ENCODE results near the gene NAA35.
"Not testable (repeated sequence)": the region's sequence is repeated elsewhere in the genome, so short reads cannot be mapped to it uniquely, and the experiment has no call there.

Gene NAA35

DNA sequence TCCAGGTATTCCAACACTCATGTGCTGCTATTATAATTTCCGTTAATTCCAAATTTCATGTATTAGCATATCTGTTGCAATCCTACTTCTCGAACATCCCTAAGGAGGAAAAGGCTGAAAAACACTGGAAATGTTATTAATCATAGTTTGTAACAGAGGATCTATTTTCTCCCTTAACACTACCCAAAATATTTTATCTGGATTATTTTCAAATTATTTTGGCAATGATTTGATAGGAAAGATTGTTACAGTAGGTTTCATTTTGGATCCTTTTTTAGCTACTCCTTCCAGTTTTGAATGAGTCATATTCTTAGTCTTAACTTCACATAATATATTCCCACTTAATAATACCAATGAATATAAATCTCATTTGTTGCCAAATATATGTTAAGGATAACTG is 13.9 kb upstream of the NAA35 start:
- no peaks in the 10 kb centered on the region for H3K9me3 ChIP-seq (ENCODE audit: control extremely low read depth in 1 of 5, control insufficient read depth in 4 of 5, insufficient read depth in 2 of 5, low read depth in 1 of 5, low read length in 4 of 5)
- H3K4me1 ChIP-seq (ENCODE audit: control extremely low read depth in 1 of 4, control insufficient read depth in 4 of 4, insufficient read depth in 4 of 4, low read length in 3 of 4), result no peaks in the 10 kb centered on the region
- ChIA-PET CTCF (no interaction called here), POLR2A (no interaction called here)
- no peak for DNase-seq
- no peaks in the 10 kb centered on the region for H3K36me3 ChIP-seq (ENCODE audit: control insufficient read depth in 4 of 4, insufficient read depth in 4 of 4, low read length in 3 of 4)
- no peaks in the 10 kb centered on the region for H3K27me3 ChIP-seq (replicated peaks in 2 of 5; ENCODE audit: control insufficient read depth in 4 of 5, insufficient read depth in 5 of 5, low read length in 4 of 5)
- H3K27ac ChIP-seq (ENCODE audit: insufficient read depth in 1 of 2, low read depth in 1 of 2, low read length in 2 of 2, poor library complexity in 1 of 2, severe bottlenecking in 2 of 2), result no peak overlapping the region
- whole genome bisulfite sequencing (ENCODE audit: insufficient coverage), result no CpG with 5 or more reads among the region's 2 CpGs
- H3K4me3 ChIP-seq (ENCODE audit: control insufficient read depth in 1 of 7, extremely low read depth in 1 of 7, insufficient read depth in 4 of 7, low read depth in 2 of 7, low read length in 6 of 7), result no peak overlapping the region

DNA sequence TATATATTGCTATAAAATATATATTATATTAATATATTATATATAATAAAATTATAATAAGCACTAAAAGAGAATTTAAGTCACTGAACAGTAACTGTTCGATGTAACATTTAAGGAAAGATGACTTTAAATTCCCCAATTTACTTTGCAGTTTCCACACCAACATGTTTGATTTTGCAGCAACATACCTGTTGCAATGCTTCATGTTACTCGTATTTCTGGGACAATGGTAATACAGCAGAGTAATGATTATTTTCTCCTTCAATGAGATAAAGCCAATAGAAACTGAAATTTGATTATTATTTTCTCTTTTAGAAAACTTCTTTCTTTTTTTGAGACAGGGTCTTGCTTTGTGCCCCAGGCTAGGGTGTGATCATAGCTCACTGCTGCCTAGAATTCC is 9.5 kb upstream of the NAA35 start:
- ChIA-PET POLR2A (no interaction called here), CTCF (no interaction called here)
- no peaks in the 10 kb centered on the region for H3K27me3 ChIP-seq (replicated peaks in 2 of 5; ENCODE audit: control insufficient read depth in 4 of 5, insufficient read depth in 5 of 5, low read length in 4 of 5)
- WGBS (ENCODE audit: insufficient coverage), result no CpG with 5 or more reads among the region's 2 CpGs
- H3K4me3 ChIP-seq (ENCODE audit: control insufficient read depth in 1 of 7, extremely low read depth in 1 of 7, insufficient read depth in 4 of 7, low read depth in 2 of 7, low read length in 6 of 7), result no peak overlapping the region
- H3K9me3 ChIP-seq (ENCODE audit: control extremely low read depth in 1 of 5, control insufficient read depth in 4 of 5, insufficient read depth in 2 of 5, low read depth in 1 of 5, low read length in 4 of 5), result no peaks in the 10 kb centered on the region
- DNase-seq, result no peak
- no peaks in the 10 kb centered on the region for H3K4me1 ChIP-seq (ENCODE audit: control extremely low read depth in 1 of 4, control insufficient read depth in 4 of 4, insufficient read depth in 4 of 4, low read length in 3 of 4)
- H3K27ac ChIP-seq (ENCODE audit: insufficient read depth in 1 of 2, low read depth in 1 of 2, low read length in 2 of 2, poor library complexity in 1 of 2, severe bottlenecking in 2 of 2), result no peak overlapping the region
- H3K36me3 ChIP-seq (ENCODE audit: control insufficient read depth in 4 of 4, insufficient read depth in 4 of 4, low read length in 3 of 4), result no peaks in the 10 kb centered on the region

GRCh38 chr9:85935950-85936349 is 5.0 kb upstream of the NAA35 start:
- H3K36me3 ChIP-seq (ENCODE audit: control insufficient read depth in 4 of 4, insufficient read depth in 4 of 4, low read length in 3 of 4); H3K27ac ChIP-seq (ENCODE audit: insufficient read depth in 1 of 2, low read depth in 1 of 2, low read length in 2 of 2, poor library complexity in 1 of 2, severe bottlenecking in 2 of 2); CTCF ChIA-PET; H3K27me3 ChIP-seq (replicated peaks in 2 of 5; ENCODE audit: control insufficient read depth in 4 of 5, insufficient read depth in 5 of 5, low read length in 4 of 5); H3K4me1 ChIP-seq (ENCODE audit: control extremely low read depth in 1 of 4, control insufficient read depth in 4 of 4, insufficient read depth in 4 of 4, low read length in 3 of 4); H3K9me3 ChIP-seq (ENCODE audit: control extremely low read depth in 1 of 5, control insufficient read depth in 4 of 5, insufficient read depth in 2 of 5, low read depth in 1 of 5, low read length in 4 of 5); DNase-seq; H3K4me3 ChIP-seq (ENCODE audit: control insufficient read depth in 1 of 7, extremely low read depth in 1 of 7, insufficient read depth in 4 of 7, low read depth in 2 of 7, low read length in 6 of 7); POLR2A ChIA-PET: not testable (repeated sequence)
- WGBS (ENCODE audit: insufficient coverage), result 100% methylated on average over 9 of the region's 14 CpGs

GRCh38 chr9:85940275-85940831 is 593 bp upstream of the NAA35 start:
- ChIA-PET POLR2A (no interaction called here), CTCF (interaction anchor here (1.2 kb wide), 1 partner anchor 29 kb away, joined by 3 read pairs; no protein-coding TSS in a partner anchor)
- Histone ChIP-seq H3K9me3 (ENCODE audit: control extremely low read depth in 1 of 5, control insufficient read depth in 4 of 5, insufficient read depth in 2 of 5, low read depth in 1 of 5, low read length in 4 of 5) (no peaks in the 10 kb centered on the region), H3K4me3 (ENCODE audit: control insufficient read depth in 1 of 7, extremely low read depth in 1 of 7, insufficient read depth in 4 of 7, low read depth in 2 of 7, low read length in 6 of 7) (peak overlapping the region in 5 of 7 experiments; percentile 12 to 65 (median 53)), H3K27me3 (replicated peaks in 2 of 5; ENCODE audit: control insufficient read depth in 4 of 5, insufficient read depth in 5 of 5, low read length in 4 of 5) (no peaks in the 10 kb centered on the region), H3K27ac (ENCODE audit: insufficient read depth in 1 of 2, low read depth in 1 of 2, low read length in 2 of 2, poor library complexity in 1 of 2, severe bottlenecking in 2 of 2) (peak overlapping the region; percentile 64 to 86), H3K4me1 (ENCODE audit: control extremely low read depth in 1 of 4, control insufficient read depth in 4 of 4, insufficient read depth in 4 of 4, low read length in 3 of 4) (peaks cover 5 to 20% (median 16%) of the 10 kb centered on the region in 4 experiments), H3K36me3 (ENCODE audit: control insufficient read depth in 4 of 4, insufficient read depth in 4 of 4, low read length in 3 of 4) (peaks cover 3 to 24% (median 9%) of the 10 kb centered on the region in 4 experiments)
- 0% methylated on average over 3 of the region's 13 CpGs for WGBS (ENCODE audit: insufficient coverage)
- DNase-seq, result no peak

DNA sequence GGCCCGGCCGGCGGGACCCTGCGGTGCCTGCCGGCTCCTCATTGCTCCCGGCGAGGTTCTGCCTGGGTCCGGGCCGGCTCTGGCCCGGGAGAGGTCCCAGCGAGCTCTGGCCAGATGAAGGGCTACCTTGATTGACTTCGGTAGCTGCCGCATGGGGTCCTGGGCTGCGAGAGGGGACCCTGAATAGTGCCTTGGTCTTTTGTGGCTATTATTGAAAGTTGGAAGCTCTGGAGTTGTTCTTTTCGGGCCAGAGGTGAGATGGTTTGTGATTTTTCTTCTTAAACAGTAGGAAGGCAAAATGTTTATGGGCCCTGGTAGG is 635 bp downstream of the NAA35 start:
- under 1% methylated on average over 12 of the region's 15 CpGs for WGBS (ENCODE audit: insufficient coverage)
- Histone ChIP-seq H3K27ac (ENCODE audit: insufficient read depth in 1 of 2, low read depth in 1 of 2, low read length in 2 of 2, poor library complexity in 1 of 2, severe bottlenecking in 2 of 2) (peak overlapping the region; percentile 69 to 92), H3K27me3 (replicated peaks in 2 of 5; ENCODE audit: control insufficient read depth in 4 of 5, insufficient read depth in 5 of 5, low read length in 4 of 5) (no peaks in the 10 kb centered on the region), H3K9me3 (ENCODE audit: control extremely low read depth in 1 of 5, control insufficient read depth in 4 of 5, insufficient read depth in 2 of 5, low read depth in 1 of 5, low read length in 4 of 5) (no peaks in the 10 kb centered on the region), H3K36me3 (ENCODE audit: control insufficient read depth in 4 of 4, insufficient read depth in 4 of 4, low read length in 3 of 4) (peaks cover 6 to 33% (median 16%) of the 10 kb centered on the region in 4 experiments), H3K4me3 (ENCODE audit: control insufficient read depth in 1 of 7, extremely low read depth in 1 of 7, insufficient read depth in 4 of 7, low read depth in 2 of 7, low read length in 6 of 7) (peak overlapping the region; percentile 72 to 97 (median 92)), H3K4me1 (ENCODE audit: control extremely low read depth in 1 of 4, control insufficient read depth in 4 of 4, insufficient read depth in 4 of 4, low read length in 3 of 4) (peaks cover 5 to 20% (median 16%) of the 10 kb centered on the region in 4 experiments)
- ChIA-PET POLR2A (no interaction called here), CTCF (interaction anchor here (1.1 kb wide), 1 partner anchor 11 kb away, joined by 3 read pairs; no protein-coding TSS in a partner anchor)
- peak in 1 of 3 donors; percentile 3 for DNase-seq

DNA sequence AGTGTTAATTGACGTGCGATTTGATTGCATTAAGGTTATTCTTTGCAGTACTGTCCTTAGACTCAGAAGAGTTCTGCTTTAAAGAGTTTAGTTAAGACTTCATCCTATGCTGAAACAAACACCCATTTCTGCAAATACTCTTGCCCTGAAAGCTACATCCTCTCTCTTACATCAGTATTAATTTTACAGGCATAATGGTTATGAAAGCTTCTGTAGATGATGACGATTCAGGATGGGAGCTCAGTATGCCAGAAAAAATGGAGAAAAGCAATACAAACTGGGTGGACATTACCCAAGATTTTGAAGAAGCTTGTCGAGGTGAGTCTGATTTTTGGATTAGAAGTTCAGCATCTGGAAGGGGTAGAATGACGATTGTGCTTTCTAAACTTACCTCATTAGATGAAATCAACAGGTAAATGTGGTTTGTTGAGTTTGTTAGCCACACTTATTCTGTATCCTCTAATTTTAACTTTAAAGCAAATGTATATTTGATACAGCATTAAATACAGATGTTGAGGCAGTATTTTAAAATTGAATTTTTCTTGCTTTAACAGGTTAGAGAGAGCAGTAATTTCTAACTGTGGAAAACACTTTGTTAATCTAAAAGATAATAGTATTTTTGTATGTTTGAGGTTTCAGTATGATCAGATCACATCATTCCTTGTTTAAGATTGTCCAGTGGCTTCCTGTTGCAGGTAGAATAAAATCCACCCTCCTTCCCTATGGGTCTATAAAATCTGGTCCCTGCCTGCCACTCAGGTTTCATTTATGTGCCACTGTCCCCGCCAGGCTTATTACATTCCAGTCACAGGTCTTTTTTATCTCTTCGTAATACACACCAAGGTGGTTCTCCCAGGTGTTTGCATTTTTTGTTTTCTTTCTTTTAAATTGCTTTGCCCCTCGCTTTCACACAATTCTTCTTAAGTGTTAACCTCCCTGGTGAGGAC is 1.3 kb downstream of the NAA35 start:
- peak overlapping the region; percentile 69 to 92 for H3K27ac ChIP-seq (ENCODE audit: insufficient read depth in 1 of 2, low read depth in 1 of 2, low read length in 2 of 2, poor library complexity in 1 of 2, severe bottlenecking in 2 of 2)
- H3K27me3 ChIP-seq (replicated peaks in 2 of 5; ENCODE audit: control insufficient read depth in 4 of 5, insufficient read depth in 5 of 5, low read length in 4 of 5), result no peaks in the 10 kb centered on the region
- H3K4me3 ChIP-seq (ENCODE audit: control insufficient read depth in 1 of 7, extremely low read depth in 1 of 7, insufficient read depth in 4 of 7, low read depth in 2 of 7, low read length in 6 of 7), result peak overlapping the region in 6 of 7 experiments; percentile 72 to 97 (median 90)
- CTCF ChIA-PET, result interaction anchor here (1.1 kb wide), 1 partner anchor 11 kb away, joined by 3 read pairs; no protein-coding TSS in a partner anchor
- no peaks in the 10 kb centered on the region for H3K9me3 ChIP-seq (ENCODE audit: control extremely low read depth in 1 of 5, control insufficient read depth in 4 of 5, insufficient read depth in 2 of 5, low read depth in 1 of 5, low read length in 4 of 5)
- peaks cover 5 to 20% (median 16%) of the 10 kb centered on the region in 4 experiments for H3K4me1 ChIP-seq (ENCODE audit: control extremely low read depth in 1 of 4, control insufficient read depth in 4 of 4, insufficient read depth in 4 of 4, low read length in 3 of 4)
- peaks cover 8 to 40% (median 20%) of the 10 kb centered on the region in 4 experiments for H3K36me3 ChIP-seq (ENCODE audit: control insufficient read depth in 4 of 4, insufficient read depth in 4 of 4, low read length in 3 of 4)
- DNase-seq, result peak in 1 of 3 donors; percentile 19
- POLR2A ChIA-PET, result no interaction called here
- 97% methylated on average over 3 of the region's 8 CpGs for WGBS (ENCODE audit: insufficient coverage)
